KG1 (cell line): ENCODE data around the gene GSG1L.
"Not testable (repeated sequence)": the region's sequence is repeated elsewhere in the genome, so short reads cannot be mapped to it uniquely, and the experiment has no call there.

ENCODE experiments used
- DNase-seq: peaks from one replicate; lab custom pipeline; 2025; lab: John Stamatoyannopoulos, UW

The GSG1L gene

DNA sequence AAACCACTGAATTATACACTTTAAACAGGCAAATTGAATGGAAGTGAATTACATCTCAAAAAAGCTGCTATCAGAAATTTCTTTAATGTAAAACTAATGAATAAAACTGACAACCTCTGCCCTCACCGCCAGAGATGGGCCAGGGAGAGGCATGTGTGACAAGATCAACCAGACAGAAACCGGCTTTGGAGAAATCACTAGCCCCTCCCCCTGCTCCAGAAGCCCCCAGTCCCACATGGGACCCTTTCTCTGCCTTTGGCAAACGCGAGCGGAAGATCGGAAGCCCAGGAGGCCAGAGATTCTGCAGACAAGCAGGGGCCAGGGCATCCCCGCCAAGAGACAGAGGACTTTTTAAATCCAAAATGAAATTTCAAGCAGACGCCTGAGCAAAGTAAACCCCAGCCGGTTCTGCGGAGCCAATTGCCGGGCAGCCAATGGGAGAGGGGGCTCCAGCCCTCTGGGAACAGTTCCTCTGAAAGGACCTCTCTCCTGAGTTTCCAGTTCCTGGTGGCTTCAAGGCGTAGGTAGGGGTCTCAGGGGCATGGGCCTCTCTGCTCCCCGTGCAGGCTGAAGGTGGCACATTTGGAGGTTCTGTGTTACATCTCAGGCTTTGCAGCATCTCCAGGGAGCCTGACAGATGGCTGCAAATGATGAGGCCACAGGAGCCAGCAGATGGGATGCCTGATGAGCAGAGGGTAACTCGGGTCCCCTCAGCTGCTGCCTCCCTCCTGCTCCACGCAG, 118.1 kb downstream of the GSG1L start:
- DNase-seq, result no peak

DNA sequence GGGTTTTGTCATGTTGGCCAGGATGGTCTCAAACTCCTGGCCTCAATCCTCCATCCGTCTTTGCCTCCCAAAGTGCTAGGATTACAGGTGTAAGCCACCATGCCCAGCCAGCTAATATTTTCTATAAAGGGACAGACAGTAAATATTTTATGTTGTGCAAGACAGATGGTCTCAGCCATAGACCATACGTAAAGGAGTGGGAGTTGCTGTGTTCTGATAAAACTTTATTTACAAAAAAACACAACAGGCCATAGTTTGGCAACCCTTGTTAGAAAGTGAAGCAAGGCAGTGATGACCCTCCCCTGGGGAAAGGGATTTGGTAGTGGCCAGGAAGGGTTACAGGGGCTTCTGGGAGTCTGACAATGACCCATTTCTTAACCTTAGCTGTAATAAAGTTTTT, 119.7 kb downstream of the GSG1L start:
- DNase-seq, result no peak

DNA sequence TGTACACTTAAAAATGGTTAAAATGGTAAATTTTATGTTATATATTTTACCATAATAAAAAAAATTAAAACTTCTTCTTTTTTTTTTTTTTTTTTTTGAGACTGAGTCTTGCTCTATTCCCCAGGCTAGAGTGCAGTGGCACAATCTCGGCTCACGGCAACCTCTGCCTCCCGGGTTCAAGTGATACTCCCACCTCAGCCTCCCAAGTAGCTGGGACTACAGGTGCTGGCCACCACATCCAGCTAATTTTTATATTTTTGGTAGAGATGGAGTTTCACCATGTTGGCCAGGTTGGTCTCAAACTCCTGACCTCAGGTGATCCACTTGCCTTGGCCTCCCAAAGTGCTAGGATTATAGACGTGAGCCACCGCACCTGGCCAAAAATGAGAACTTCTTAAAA, 121.4 kb downstream of the GSG1L start:
- DNase-seq, result not testable (repeated sequence)

DNA sequence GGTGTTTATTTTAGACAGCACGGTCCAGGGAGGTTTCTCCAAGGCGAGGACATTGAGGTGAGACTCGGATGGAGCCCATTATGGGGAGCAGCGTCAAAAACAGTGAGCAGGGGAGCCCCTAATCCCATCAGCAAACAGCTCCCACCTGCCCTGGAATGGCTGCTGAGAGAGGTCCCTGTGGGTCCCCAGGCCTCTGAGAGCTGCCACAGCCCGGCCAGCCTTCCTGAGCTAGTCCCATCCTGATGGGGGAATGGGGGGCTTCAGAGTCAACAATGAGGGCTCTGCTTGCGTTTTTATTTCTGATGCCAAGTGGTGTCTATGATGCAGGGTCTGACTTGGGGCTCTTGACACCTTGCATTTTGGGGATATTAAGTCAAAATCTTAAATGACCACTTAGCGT, 128.4 kb downstream of the GSG1L start:
- DNase-seq, result no peak

DNA sequence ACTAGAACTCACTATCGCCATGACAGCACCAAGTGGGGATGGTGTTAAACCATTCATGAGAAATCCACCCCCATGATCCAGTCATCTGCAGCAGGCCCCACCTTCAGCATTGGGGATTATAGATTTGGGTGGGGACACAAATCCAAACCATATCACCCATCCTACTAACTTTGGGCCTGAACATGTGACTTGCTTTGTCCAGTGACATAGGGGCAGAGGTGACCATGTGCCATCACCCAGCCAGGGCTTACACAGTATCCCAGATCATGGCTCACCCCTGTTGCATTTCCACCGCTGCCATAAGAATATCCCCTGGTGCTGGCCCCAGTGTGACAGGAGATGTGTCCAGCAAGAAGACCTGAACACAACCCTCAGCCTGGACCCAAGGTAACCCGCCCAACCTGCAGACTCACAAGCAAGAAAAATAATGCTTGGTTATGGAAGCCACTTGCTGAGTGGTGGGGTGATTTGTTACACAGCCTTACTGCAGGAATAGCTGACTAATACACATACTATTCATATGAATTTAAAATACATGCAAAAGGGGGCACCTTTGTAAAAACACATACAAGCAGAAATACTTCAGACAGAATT, 130.9 kb downstream of the GSG1L start:
- no peak for DNase-seq

DNA sequence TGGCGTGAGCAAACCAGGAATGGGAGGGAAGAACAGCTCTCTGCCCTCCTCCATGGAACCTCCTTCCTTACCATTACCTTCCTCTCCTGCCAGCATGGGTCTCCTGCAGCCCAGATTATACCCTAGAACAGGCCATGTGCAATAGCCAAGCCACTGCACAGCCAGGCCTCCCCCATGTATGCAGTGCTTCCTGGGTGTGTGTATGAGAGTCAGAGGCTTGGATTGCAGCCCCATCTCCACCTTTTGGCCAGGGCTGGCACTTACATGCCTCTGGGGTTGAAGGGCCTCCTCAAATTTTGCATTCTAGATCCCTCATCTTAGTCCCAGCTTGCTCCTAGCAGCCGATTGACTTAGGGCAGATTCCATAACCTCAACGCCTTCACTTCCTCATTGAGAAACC, 133.7 kb downstream of the GSG1L start:
- no peak for DNase-seq

DNA sequence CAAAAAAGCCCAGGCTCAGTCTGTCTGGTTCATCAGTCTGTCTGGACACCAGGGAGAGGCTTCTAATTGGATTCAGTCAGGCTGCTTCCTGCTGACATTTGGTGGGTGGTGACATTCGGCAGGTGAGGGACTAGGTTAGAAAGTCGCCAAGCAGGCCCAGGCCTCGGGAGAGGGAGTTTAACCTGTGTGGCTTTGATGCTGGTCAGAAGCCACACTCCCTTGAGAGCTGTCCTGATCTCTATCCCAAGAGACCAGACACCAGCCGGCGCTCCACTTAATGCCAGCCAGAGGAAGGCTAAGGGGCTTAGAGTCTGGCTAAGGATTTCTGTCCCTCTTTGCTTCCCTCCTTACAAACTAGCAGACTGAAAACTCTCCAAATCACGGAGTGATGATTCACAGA, 135.0 kb downstream of the GSG1L start:
- DNase-seq, result no peak

DNA sequence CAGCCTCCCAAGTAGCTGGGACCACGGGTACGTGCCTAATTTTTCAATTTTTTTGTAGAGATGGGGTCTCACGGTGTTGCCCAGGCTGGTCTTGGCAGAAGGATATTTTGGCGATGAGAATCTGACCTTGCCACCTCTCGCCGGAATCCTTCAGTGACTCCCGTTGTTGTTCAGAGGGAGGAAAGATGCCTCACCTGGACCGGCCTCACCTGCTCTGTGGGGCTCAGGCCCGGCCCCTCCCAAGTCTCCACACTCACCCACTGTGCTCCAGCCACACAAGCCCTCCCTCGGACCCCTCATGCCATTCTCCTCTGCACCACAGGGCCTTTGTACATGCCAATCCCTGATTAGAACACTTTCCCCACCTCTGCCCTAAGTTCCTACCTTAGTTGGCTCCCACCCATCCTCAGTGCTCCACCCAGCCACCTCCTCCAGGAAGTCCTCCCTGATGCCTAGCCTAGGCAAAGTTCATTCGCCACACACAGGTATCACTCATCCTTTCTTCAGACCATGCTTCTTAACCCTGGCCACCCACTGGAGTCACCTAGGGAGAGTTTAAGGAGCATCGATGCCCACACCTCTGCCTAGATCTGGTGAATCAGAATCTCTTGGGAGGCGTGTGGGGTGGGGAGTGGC, 136.1 kb downstream of the GSG1L start:
- DNase-seq, result no peak

DNA sequence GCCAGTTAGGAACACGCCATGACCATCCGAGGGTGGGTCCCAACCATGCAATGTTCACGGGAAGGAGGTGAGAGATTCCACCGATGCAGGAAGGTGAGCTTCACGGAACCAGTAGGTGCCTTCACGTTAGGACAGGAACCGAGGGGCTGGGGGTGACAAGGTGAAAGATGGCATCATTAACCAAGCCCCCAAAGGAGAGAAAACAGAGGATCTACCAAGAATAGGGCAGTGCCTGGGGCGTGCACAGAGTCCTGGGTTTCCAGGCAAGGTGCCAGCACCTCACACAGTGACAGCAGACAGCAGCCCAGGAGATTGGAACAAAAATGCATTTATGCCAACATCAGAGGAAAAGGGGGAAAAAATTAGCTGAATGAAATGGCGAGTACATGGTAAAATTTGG, 137.9 kb downstream of the GSG1L start:
- no peak for DNase-seq

DNA sequence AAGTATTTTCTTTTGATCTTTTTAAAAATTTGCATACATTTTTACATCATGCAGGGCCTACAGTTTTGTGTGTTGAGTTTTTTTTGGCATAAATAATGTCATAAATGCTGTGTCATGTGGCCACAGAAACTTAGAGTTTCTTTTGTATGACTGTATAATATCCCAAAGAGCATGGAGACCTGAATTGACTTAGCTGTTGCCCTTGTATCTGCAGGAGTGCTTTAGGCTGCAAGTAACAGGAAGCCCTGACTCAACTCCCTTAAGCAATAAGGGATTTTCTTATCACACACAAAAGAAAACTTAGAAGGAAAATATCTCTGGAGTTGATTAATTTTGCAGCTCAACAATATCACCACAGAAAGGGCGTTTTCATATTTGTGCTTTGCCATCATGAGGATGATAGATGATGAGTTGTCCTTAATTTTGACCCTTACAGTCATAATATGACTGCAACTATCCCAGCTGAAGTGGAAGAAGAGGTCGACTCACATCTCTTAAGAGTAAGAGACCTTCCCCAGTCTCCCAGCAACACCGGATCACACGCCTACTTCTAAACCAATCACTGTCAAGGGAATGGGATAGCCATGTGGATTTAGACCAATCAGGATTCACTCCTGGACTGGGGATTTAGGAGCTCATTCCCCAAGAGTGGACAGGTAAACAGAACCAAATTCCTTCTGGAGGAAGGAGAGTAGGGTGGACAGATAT, 138.9 kb downstream of the GSG1L start:
- no peak for DNase-seq

DNA sequence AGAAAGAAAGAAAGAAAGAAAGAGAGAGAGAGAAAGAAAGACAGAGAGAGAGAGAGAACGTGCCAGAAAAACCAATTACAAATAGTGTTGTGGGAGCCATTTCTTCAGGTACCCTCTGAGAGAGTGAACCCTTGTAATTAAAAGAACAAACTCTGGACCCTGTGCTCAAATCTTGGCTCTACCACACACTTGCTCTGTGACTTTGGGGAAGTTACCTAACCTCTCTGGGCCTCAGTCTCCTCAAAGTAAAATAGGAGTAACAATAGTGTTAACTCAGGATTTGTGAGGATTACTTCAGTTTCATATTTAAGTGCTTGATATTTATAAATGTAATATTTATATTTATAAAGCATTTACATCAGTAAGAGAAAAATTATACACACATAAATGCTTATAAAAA, 139.8 kb downstream of the GSG1L start:
- DNase-seq, result no peak

DNA sequence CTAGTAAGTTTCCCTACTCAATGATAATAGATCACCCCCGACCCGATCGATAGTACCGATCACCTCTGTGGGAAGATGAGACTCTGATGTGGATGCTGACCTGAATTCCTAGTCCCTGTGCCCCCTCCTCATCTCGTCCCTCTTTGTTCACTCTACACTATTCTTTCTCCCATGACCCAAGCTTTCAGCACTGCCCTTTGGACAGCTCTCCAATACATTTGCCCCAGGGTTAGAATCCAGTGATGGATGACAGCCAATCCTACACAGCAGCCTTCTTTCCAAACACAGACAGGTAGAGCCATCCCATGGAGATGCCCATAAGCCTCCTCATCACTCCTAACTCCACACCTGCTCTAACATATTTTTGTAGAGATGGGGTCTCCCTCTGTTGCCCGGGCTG, 141.1 kb downstream of the GSG1L start:
- no peak for DNase-seq

DNA sequence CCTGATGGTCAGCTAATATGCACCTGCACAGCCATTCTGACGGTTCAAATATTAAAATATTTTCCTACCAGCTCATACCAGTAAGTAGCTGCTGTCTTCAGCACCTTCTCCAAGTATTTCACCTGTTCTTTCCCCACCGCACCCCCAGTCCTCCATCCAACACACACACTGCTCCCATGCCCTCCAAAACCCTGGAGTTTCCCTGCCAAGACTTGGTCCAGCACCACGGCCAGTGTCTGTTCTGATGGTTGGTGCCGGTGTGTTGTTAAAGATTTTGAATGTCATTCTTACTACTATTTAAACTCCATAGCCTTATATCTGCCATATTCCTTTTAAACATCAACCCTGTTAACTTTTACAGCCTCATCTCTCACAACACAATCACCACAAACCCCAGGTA, 142.4 kb downstream of the GSG1L start:
- DNase-seq, result no peak

DNA sequence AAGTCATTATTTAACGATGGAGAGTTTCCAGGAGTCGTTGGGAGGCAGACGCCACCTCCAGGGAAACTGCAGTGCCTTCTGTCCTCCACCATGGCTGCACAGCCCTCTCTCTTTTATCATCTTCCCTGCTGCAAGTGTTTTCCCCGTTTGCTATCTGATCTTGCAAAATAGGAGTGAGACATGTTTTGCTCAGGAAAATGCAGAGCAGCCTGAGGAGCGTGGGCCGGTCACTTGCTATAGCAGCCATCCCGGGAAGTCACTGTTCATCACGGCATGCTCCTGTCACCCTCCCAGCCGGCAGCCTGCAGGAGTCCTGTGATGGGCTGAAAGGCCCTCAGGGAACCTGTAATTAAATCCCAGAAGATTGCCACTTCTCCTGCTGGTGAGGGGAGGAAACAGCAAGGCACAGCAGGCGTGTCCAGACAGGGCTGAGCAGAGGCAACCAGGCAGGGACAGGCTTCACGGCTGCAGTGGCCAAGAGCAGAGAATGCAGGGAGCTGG, 143.1 kb downstream of the GSG1L start:
- no peak for DNase-seq

DNA sequence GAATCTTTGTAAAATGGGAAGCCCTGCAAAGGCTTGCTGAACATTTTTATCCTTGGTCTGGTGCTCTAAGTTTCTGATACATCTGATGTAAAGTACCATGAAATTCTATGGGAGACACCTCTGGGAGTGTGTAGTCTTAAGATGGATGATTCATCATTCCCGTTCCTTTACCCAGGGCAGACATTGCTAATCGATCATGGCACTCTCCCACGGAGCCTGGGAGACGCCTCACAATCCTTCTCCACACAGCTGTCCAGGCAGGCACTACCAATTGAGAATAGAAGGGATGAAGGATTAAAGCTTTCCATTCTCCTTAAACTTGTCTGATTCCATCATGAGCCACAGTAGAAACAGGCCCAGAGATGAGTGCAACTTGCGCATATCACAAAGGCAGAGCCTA, 144.8 kb downstream of the GSG1L start:
- DNase-seq, result no peak

DNA sequence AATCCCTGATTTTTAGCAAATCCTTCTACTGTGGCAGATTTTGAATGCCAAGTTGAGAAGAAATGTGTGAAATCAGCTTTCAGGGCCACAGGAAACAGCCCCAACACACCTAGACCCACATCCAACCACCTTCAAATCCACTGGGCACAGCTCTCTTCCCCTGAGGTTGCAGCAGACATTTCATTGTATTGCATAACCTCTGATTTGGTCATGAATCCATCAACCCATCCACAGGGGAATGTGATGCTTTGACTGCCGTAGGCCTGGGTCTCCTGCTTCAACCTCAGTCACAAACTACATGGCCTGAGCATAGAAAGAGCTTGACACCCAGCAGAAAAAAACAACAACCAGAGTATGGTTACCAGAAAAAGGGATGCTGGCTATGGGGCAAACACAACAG, 145.6 kb downstream of the GSG1L start:
- DNase-seq, result no peak

DNA sequence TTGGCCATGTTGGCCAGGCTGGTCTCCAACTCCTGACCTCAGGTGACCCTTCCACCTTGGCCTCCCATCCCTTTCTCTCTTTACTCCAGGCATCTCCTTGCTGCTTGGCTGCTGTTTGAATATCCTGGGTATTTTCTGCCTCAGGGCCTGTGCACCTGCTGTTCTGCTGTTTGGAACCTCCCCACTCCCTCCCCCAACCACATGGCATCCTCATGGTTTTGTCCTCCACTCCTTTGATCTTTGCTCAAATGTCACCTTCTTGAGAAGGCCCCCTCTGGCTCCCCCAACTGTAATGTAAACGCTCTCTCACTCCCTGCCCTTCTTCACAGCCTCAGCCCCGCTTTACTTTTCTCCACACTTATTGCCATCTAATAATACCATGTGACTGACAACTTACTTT, 152.0 kb downstream of the GSG1L start:
- no peak for DNase-seq

DNA sequence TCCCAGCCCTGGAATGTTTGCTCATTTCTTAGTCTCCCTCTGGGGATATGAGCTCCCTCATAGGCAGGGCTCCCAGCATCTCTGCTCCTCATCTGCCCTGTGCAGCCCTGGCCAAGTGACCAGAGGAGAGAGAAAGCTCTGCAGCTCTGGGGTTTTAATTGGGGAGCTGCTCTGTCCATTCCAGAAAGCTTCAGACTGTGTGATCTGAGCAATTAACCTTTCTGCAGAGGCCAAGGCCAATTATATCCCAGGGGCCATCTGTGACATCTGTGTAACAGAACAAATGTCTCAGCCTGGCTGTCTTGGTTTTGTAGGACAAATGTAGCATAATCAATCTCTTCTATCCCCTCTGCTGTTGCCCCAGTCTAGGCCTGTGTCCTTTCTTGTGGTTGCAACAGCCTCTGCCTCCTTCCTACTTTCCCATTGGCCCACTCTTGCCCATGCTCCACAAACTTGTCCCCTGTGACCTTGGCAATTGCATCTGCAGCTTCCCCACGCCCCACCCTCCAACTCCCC, 156.0 kb downstream of the GSG1L start:
- no peak for DNase-seq

DNA sequence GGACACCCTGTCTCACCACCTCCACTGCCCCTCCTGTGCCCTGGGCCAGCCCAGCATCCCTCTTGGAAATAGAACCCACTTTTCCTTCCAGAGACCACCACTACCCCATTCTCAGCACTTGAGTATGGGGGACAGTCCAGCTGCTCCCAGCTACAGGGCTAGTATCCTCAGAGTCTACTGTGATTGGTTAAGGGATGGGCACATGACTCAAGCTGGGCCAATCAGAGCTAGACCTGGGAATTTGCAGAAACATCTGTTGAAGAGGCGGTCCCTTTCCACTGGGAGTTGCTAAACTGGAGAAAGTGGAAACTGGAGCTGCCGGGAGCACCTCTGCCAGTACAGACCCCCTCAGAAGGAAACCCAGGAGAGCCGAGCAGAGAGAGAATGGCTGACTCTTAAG, 156.6 kb downstream of the GSG1L start:
- no peak for DNase-seq

DNA sequence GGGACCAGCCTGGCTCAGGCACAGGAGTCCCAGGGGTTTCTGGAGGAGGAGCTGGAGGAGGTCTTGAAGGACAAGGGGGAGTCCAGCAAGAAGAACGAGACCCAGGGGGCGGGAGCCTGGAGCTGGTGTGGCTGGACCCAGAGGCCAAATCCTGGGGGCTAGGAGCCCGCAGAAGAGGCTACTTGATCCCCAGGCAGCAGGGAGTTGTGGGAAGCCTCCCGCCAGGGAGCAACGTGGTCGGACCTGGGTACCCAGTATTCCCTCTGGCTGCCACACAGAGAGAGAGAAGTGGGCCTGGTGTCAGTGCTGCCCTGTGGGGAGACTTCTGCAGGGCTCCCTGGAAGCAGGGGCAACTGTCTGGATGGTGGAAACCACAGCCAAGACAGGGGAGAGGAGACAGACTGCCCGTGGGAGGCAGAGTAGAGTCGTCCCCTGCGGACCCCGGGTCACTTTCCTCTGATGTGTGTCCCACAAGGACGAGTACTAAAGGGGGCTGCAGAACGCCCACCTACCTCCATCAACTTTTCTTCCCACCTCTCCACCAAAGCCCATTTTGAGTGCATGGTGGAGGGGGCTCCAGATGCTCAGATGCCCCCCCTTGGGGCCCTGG, 160.4 kb downstream of the GSG1L start:
- no peak for DNase-seq

DNA sequence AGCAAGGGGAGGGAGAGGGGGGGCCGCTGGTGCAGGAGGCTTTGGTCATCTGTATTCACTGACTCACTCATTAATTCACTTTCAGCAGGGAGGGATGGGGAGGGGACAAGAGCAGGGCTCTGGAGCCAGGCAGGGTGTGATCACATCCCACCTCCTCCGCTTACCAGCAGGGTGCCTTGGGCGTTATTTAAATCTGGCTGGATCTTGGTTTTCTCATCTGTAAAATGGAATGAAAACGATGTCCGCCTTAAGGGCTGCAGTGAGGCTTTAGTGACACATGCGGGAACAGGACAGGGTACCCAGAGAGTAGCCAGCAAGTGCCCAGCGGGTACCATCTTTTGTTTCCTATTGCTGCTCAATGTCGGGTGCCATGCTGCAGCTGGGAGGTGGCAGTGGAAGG, 161.0 kb downstream of the GSG1L start:
- no peak for DNase-seq

DNA sequence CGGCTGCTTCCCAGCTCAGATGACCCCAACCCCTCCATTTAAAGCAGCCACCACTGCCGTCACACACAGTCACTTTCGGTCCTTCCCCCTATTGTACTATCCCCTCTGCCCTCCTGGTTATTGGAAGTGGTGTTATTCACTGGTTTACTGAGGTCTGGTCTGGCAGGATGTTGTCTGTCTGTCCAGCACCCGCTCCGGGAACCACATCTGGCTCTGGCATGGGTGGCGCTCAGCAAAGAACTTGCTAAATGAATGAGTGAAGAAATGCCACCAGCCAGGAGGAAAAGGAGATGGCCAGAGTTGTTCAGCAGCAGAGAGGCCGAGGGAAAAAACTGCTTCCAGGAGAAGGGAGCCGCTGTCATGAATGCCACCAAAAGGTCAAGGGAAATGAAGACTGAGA, 161.6 kb downstream of the GSG1L start:
- DNase-seq, result no peak
